IMR-90 (cell line): ENCODE data around the gene RCE1. TPM values are rescaled to one million over a fixed set of nuclear protein-coding genes. Genes with fewer than 3 reads are reported as not detected.
A peak's percentile ranks its signal among the peaks of the same experiment; 100 is the strongest.

Experiments
- ATAC-seq: fragments of 200-7000 bp; cut with Tn5 transposase; 2 replicates; pipeline ENCODE4 v1.9.1; 2020; ENCODE audit warnings: low read depth, mild to moderate bottlenecking, moderate library complexity
- BruUV-seq: library from RNA; stranded (reverse); fragments of 400-500 nt; replicated peaks from 2 replicates; lab custom pipeline; 2021; lab: Mats Ljungman, UMichigan
- CTCF ChIA-PET: fragments of 300-600 bp; formaldehyde crosslinking; extraction: SDS; loops from one replicate; lab custom pipeline; 2021; ENCODE audit warnings: antibody characterized with exemption; lab: Yijun Ruan, JAX
- POLR2A ChIA-PET: fragments of 300-600 bp; sonication (Branson Sonifier 250); formaldehyde crosslinking; loops from one replicate; lab custom pipeline; 2022; ENCODE audit warnings: antibody characterized with exemption; ENCODE audit not compliant: unreplicated experiment; lab: Charles Lee
- DNase-seq: peaks from one replicate; pipeline ENCODE4 v3.0.0; 2013
- H2AFZ ChIP-seq: replicated peaks from 2 replicates; pipeline ENCODE3; 2013; ENCODE audit warnings: low read length, mild to moderate bottlenecking; ENCODE audit not compliant: poor library complexity
- H2AK5ac ChIP-seq: 2 replicates; pipeline ENCODE4 v1.6.1; 2013; ENCODE audit warnings: low read depth, low read length, inconsistent platforms
- H2AK9ac ChIP-seq: replicated peaks from 2 replicates; pipeline ENCODE3; 2013; ENCODE audit warnings: mild to moderate bottlenecking, low read depth, low read length, moderate library complexity; ENCODE audit not compliant: poor library complexity
- H2BK120ac ChIP-seq: 2 replicates; pipeline ENCODE4 v1.6.1; 2013; ENCODE audit warnings: low read depth, low read length, inconsistent platforms
- H2BK15ac ChIP-seq: 3 replicates; pipeline ENCODE4 v1.6.1; 2013; ENCODE audit warnings: low read depth, low read length, inconsistent platforms
- H2BK20ac ChIP-seq: 2 replicates; pipeline ENCODE4 v1.6.1; 2013; ENCODE audit warnings: low read depth, mild to moderate bottlenecking, inconsistent platforms, low read length, moderate library complexity
- H2BK5ac ChIP-seq: 2 replicates; pipeline ENCODE4 v1.6.1; 2013; ENCODE audit warnings: mild to moderate bottlenecking, low read depth, low read length, inconsistent platforms; ENCODE audit not compliant: poor library complexity, severe bottlenecking
- H3K14ac ChIP-seq: replicated peaks from 2 replicates; pipeline ENCODE4 v1.6.1; 2013; ENCODE audit warnings: low read depth, low read length, inconsistent platforms
- H3K18ac ChIP-seq: 2 replicates; pipeline ENCODE4 v1.6.1; 2013; ENCODE audit warnings: low read depth, low read length, control low read depth
- H3K23ac ChIP-seq: 2 replicates; pipeline ENCODE4 v1.6.1; 2013; ENCODE audit warnings: low read depth, low read length, inconsistent platforms
- H3K27ac ChIP-seq: 2 replicates; pipeline ENCODE4 v1.5.1; 2013; ENCODE audit warnings: mild to moderate bottlenecking, control low read depth, low read length; ENCODE audit not compliant: insufficient read depth
- H3K27me3 ChIP-seq: 2 replicates; pipeline ENCODE4 v1.6.1; 2013; ENCODE audit warnings: low read length; ENCODE audit not compliant: control insufficient read depth, insufficient read depth
- H3K36me3 ChIP-seq: 2 replicates; pipeline ENCODE4 v1.6.1; 2013; ENCODE audit warnings: low read length, mixed read lengths; ENCODE audit not compliant: control insufficient read depth, insufficient read depth
- H3K4ac ChIP-seq: 2 replicates; pipeline ENCODE4 v1.6.1; 2013; ENCODE audit warnings: low read depth, low read length, inconsistent platforms
- H3K4me1 ChIP-seq: 2 replicates; pipeline ENCODE4 v1.6.1; 2013; ENCODE audit warnings: low read length, mixed read lengths; ENCODE audit not compliant: control insufficient read depth, insufficient read depth
- H3K4me2 ChIP-seq: 2 replicates; pipeline ENCODE4 v1.6.1; 2013; ENCODE audit warnings: low read depth, mild to moderate bottlenecking, control low read depth, low read length, moderate library complexity
- H3K4me3 ChIP-seq: 2 replicates; pipeline ENCODE4 v1.5.1; 2013; ENCODE audit warnings: low read depth, mild to moderate bottlenecking, control low read depth, low read length, moderate library complexity; ENCODE audit not compliant: insufficient read depth
- H3K56ac ChIP-seq: 2 replicates; pipeline ENCODE4 v1.6.1; 2013; ENCODE audit warnings: low read length, inconsistent platforms; ENCODE audit not compliant: insufficient read depth; ENCODE audit errors: extremely low read depth
- H3K79me1 ChIP-seq, 2 experiments: 2 replicates each; pipeline ENCODE4 v1.6.1; 2013; ENCODE audit warnings: low read length in 2 of 2, inconsistent platforms in 1 of 2, low read depth in 1 of 2
- H3K9ac ChIP-seq: 2 replicates; pipeline ENCODE4 v1.6.1; 2013; ENCODE audit warnings: low read depth, low read length, control low read depth
- H3K9me1 ChIP-seq: 2 replicates; pipeline ENCODE4 v1.6.1; 2013; ENCODE audit warnings: low read length, inconsistent platforms; ENCODE audit not compliant: insufficient read depth
- H3K9me3 ChIP-seq: 2 replicates; pipeline ENCODE4 v1.6.1; 2013; ENCODE audit warnings: low read length; ENCODE audit not compliant: control insufficient read depth, insufficient read depth
- H4K20me1 ChIP-seq: 2 replicates; pipeline ENCODE4 v1.6.1; 2013; ENCODE audit warnings: low read length, inconsistent platforms; ENCODE audit not compliant: insufficient read depth
- H4K5ac ChIP-seq: 2 replicates; pipeline ENCODE4 v1.6.1; 2013; ENCODE audit warnings: mild to moderate bottlenecking, low read depth, low read length, control low read depth
- H4K8ac ChIP-seq, 2 experiments: 2 replicates each; pipeline ENCODE4 v1.6.1; 2013; ENCODE audit warnings: low read depth in 2 of 2, low read length in 2 of 2, control low read depth in 1 of 2, inconsistent platforms in 1 of 2
- H4K91ac ChIP-seq: 2 replicates; pipeline ENCODE4 v1.6.1; 2013; ENCODE audit warnings: low read depth, low read length, inconsistent platforms; ENCODE audit not compliant: insufficient read depth
- CHD1 ChIP-seq: IDR thresholded peaks from 2 replicates; pipeline ENCODE4 v1.6.1; 2012; ENCODE audit warnings: low read depth, low read length, improper control_type of control experiment
- FOS ChIP-seq: fragments of 150-350 bp; IDR thresholded peaks from 2 replicates; pipeline ENCODE4 v1.6.1; 2016; ENCODE audit warnings: low read depth, low read length
- POLR2A ChIP-seq: IDR thresholded peaks from 2 replicates; pipeline ENCODE4 v1.6.1; 2012; ENCODE audit warnings: mild to moderate bottlenecking, low read depth, low read length
- RCOR1 ChIP-seq: IDR thresholded peaks from 2 replicates; pipeline ENCODE4 v1.6.1; 2012; ENCODE audit warnings: mild to moderate bottlenecking, low read length, improper control_type of control experiment; ENCODE audit not compliant: insufficient replicate concordance
- WGBS, 2 experiments: methylation state at CpG; one replicate each; pipeline versions ENCODE4 v1.1.5 to v1.1.7; 2013; ENCODE audit warnings: missing lambda C conversion rate in 2 of 2; ENCODE audit not compliant: insufficient read length in 1 of 2; ENCODE audit errors: extremely low coverage in 2 of 2; 5-methylcytosine and 5-hydroxymethylcytosine counted together
- dilution Hi-C: fragments of 300-500 bp; cut with HindIII; formaldehyde crosslinking; loops from one replicate; pipeline ENCODE4 v1.14.3; 2018; ENCODE audit warnings: low sequenced_read_pairs; ENCODE audit not compliant: unreplicated experiment
- in situ Hi-C: fragments of 300-500 bp; cut with MboI; formaldehyde crosslinking; loops from 3 replicates; pipeline ENCODE4 v1.14.3; 2019; ENCODE audit warnings: low sequenced_read_pairs, inconsistent platforms, mixed read lengths
- intact Hi-C: fragments of 100-400 bp; cut with micrococcal nuclease; formaldehyde crosslinking; loops from 2 replicates; pipeline ENCODE4 v1.10.0; 2022
- polyA plus RNA-seq, 3 experiments: library from polyadenylated mRNA; depleted of rRNA; stranded (reverse); fragments of >200 nt; gene quantifications; 2 replicates each; pipeline ENCODE4 v1.2.3, GENCODE V29; 2012; ENCODE audit warnings: low replicate concordance in 1 of 3
- total RNA-seq: library from RNA; depleted of rRNA; stranded (reverse); fragments of >200 nt; gene quantifications from 2 replicates; pipeline ENCODE4 v1.2.3, GENCODE V29; 2012

RCE1 gene
- total and polyA plus RNA-seq, 2 of the 4 experiments (the other 2 are of a cell fraction): 6.6 to 19.4 TPM

GRCh38 chr11:66888282-66888681 is 45.0 kb downstream of the RCE1 start:
- H3K4me2 ChIP-seq: no peak overlapping the region
- POLR2A ChIA-PET: interaction anchor here (0.6 kb wide), 1 partner anchor 286 kb away, joined by 3 read pairs; no protein-coding TSS in a partner anchor
- H3K27ac ChIP-seq: no peak overlapping the region
- no peaks in the 10 kb centered on the region for H4K20me1 ChIP-seq
- peaks cover 22% of the 10 kb centered on the region for H3K4me1 ChIP-seq
- H3K9me1 ChIP-seq: peaks cover 9% of the 10 kb centered on the region
- 100% methylated on average over 3 of the region's 10 CpGs; no CpG with 5 or more reads in 1 of the 2 experiments for WGBS, 2 experiments
- H3K4ac ChIP-seq: no peak overlapping the region
- H4K8ac ChIP-seq: no peak overlapping the region
- H2BK5ac ChIP-seq: no peak overlapping the region
- H2BK15ac ChIP-seq: no peak overlapping the region
- in situ Hi-C loops: no loop called here
- H2BK120ac ChIP-seq: no peak overlapping the region
- intact Hi-C loops: no loop called here
- H3K79me1 ChIP-seq: peaks cover 5 to 19% of the 10 kb centered on the region in 2 experiments; a peak in 2 of 4 replicates
- H2AK9ac ChIP-seq: peak overlapping the region; percentile 79
- no peak overlapping the region for H4K5ac ChIP-seq
- H4K91ac ChIP-seq: no peak overlapping the region
- H3K27me3 ChIP-seq: no peaks in the 10 kb centered on the region
- no peak overlapping the region for H2BK20ac ChIP-seq
- H2AFZ ChIP-seq: no peak overlapping the region
- BruUV-seq: no TSS peak
- no peak for TF ChIP-seq FOS
- TF ChIP-seq RCOR1: no peak
- no peak for TF ChIP-seq POLR2A
- no peak for TF ChIP-seq CHD1
- DNase-seq: no peak
- H2AK5ac ChIP-seq: peak overlapping the region; percentile 30; the same call in 1 of the 2 replicates
- H3K56ac ChIP-seq: no peak overlapping the region
- peaks cover 2% of the 10 kb centered on the region; the same call in 1 of the 2 replicates for H3K36me3 ChIP-seq
- no peak overlapping the region for H3K14ac ChIP-seq
- H3K4me3 ChIP-seq: no peak overlapping the region
- CTCF ChIA-PET: no interaction called here
- dilution Hi-C loops: no loop called here
- H3K18ac ChIP-seq: no peak overlapping the region
- H3K9ac ChIP-seq: no peak overlapping the region
- H3K9me3 ChIP-seq: no peaks in the 10 kb centered on the region
- no peak for ATAC-seq
- H3K23ac ChIP-seq: no peak overlapping the region
